PC-9 (cell line): ENCODE data around the gene FCHO2. TPM values are rescaled to one million over a fixed set of nuclear protein-coding genes. Genes with fewer than 3 reads are reported as not detected.

Experiments
- BruUV-seq: library from RNA; stranded (reverse); fragments of 400-500 nt; replicated peaks from 2 replicates; lab custom pipeline; 2021; lab: Mats Ljungman, UMichigan
- CTCF ChIA-PET: fragments of 300-600 bp; sonication (Branson Sonifier 250); formaldehyde crosslinking; loops from one replicate; lab custom pipeline; 2022; ENCODE audit warnings: antibody characterized with exemption; lab: Charles Lee
- POLR2A ChIA-PET: fragments of 300-600 bp; sonication (Branson Sonifier 250); formaldehyde crosslinking; loops from one replicate; lab custom pipeline; 2022; ENCODE audit warnings: antibody characterized with exemption; ENCODE audit not compliant: unreplicated experiment; lab: Charles Lee
- DNase-seq, 2 experiments: peaks; one replicate each; pipeline versions ENCODE4 v3.0.0 to v3.0.0-alpha.2; 2015 to 2022; ENCODE audit warnings: mixed read lengths in 1 of 2
- H2AFZ ChIP-seq: fragments of 200-600 bp; sonication (generic); 2 replicates; pipeline ENCODE4 v1.8.1; 2017; ENCODE audit warnings: antibody characterized with exemption
- H3F3A ChIP-seq: fragments of 200-600 bp; sonication (generic); 2 replicates; pipeline ENCODE4 v1.8.1; 2017; ENCODE audit warnings: antibody characterized with exemption, mild to moderate bottlenecking, low read depth; ENCODE audit not compliant: insufficient read depth
- H3K27ac ChIP-seq: fragments of 200-600 bp; sonication (generic); 2 replicates; pipeline ENCODE4 v1.6.1; 2016; ENCODE audit warnings: mixed run types
- H3K27me3 ChIP-seq: fragments of 200-600 bp; sonication (generic); 2 replicates; pipeline ENCODE4 v1.6.1; 2016; ENCODE audit warnings: low read depth, mixed run types; ENCODE audit not compliant: insufficient read depth
- H3K36me3 ChIP-seq: fragments of 200-600 bp; sonication (generic); 2 replicates; pipeline ENCODE4 v1.6.1; 2016; ENCODE audit warnings: low read depth, mixed run types
- H3K4me1 ChIP-seq: fragments of 200-600 bp; sonication (generic); replicated peaks from 2 replicates; pipeline ENCODE4 v1.6.1; 2016; ENCODE audit warnings: mixed run types; ENCODE audit not compliant: insufficient read depth
- H3K4me2 ChIP-seq: fragments of 200-600 bp; sonication (generic); 2 replicates; pipeline ENCODE4 v1.6.1; 2017; ENCODE audit warnings: mixed run types
- H3K4me3 ChIP-seq: fragments of 200-600 bp; sonication (generic); 2 replicates; pipeline ENCODE4 v1.6.1; 2016; ENCODE audit warnings: mixed run types
- H3K79me2 ChIP-seq: fragments of 200-600 bp; sonication (generic); 2 replicates; pipeline ENCODE4 v1.6.1; 2017; ENCODE audit warnings: low read depth, mixed run types
- H3K9me2 ChIP-seq: fragments of 200-600 bp; sonication (generic); 2 replicates; pipeline ENCODE4 v1.8.1; 2017; ENCODE audit warnings: mild to moderate bottlenecking; ENCODE audit not compliant: insufficient read depth
- H3K9me3 ChIP-seq: fragments of 200-600 bp; sonication (generic); 2 replicates; pipeline ENCODE4 v1.8.1; 2016; ENCODE audit warnings: low read depth; ENCODE audit not compliant: insufficient read depth
- H4K20me1 ChIP-seq: fragments of 200-600 bp; sonication (generic); 2 replicates; pipeline ENCODE4 v1.8.1; 2017; ENCODE audit not compliant: insufficient read depth
- EZH2 ChIP-seq: fragments of 200-600 bp; sonication (generic); IDR thresholded peaks from 2 replicates; pipeline ENCODE4 v1.8.0; 2017; ENCODE audit warnings: antibody characterized with exemption, low read depth
- intact Hi-C: fragments of 100-400 bp; cut with micrococcal nuclease; formaldehyde crosslinking; loops from one replicate; pipeline ENCODE4 v1.10.0; 2022; ENCODE audit not compliant: unreplicated experiment
- total RNA-seq: library from RNA; stranded (reverse); gene quantifications from 2 replicates; pipeline ENCODE4 v1.2.3, GENCODE V29; 2021
- TF ChIP-seq, protein P1 (sequence below): fragments of 200-600 bp; sonication (generic); conservative IDR thresholded peaks from 2 replicates; pipeline ENCODE4 v1.6.1; 2017; ENCODE audit warnings: mixed run types, antibody characterized with exemption, mild to moderate bottlenecking, moderate library complexity

FCHO2 gene
- total RNA-seq, 1 experiment from 2014 or later, result 26.1 TPM

DNA sequence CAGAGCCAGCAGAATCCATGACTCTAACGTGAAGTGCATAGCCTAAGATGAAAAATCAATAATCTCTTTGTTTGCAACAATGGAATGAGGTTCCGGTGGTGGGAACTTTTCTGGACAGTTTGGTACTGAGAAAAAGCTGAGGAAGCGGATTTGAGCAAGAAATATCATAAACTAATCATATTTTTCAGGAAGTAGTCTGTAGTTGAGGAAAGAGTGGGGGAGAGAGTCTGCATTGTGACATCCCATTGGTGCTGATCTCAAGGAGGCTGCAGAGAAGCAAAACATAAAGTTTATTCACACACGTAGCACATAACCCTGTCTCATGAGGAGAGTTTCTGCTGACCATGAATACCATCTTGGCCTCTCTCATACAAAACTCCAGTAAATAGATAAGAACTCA, 15.8 kb upstream of the FCHO2 start:
- Histone ChIP-seq H3K4me1 (no peaks in the 10 kb centered on the region), H3K9me3 (0 out of 2 replicates have a peak, but pooled peaks cover 4% of the 10 kb centered on the region), H3K79me2 (no peaks in the 10 kb centered on the region), H3K36me3 (no peaks in the 10 kb centered on the region), H4K20me1 (no peaks in the 10 kb centered on the region), H3F3A (no peaks in the 10 kb centered on the region), H3K9me2 (no peaks in the 10 kb centered on the region), H3K4me2 (no peak overlapping the region), H2AFZ (no peak overlapping the region), H3K27me3 (no peaks in the 10 kb centered on the region), H3K4me3 (no peak overlapping the region), H3K27ac (no peak overlapping the region)
- intact Hi-C loops, result no loop called here
- BruUV-seq, result no TSS peak
- no peak for DNase-seq
- POLR2A ChIA-PET, result no interaction called here
- CTCF ChIA-PET, result no interaction called here
- no peak for TF ChIP-seq EZH2
- TF ChIP-seq, protein P1, sequence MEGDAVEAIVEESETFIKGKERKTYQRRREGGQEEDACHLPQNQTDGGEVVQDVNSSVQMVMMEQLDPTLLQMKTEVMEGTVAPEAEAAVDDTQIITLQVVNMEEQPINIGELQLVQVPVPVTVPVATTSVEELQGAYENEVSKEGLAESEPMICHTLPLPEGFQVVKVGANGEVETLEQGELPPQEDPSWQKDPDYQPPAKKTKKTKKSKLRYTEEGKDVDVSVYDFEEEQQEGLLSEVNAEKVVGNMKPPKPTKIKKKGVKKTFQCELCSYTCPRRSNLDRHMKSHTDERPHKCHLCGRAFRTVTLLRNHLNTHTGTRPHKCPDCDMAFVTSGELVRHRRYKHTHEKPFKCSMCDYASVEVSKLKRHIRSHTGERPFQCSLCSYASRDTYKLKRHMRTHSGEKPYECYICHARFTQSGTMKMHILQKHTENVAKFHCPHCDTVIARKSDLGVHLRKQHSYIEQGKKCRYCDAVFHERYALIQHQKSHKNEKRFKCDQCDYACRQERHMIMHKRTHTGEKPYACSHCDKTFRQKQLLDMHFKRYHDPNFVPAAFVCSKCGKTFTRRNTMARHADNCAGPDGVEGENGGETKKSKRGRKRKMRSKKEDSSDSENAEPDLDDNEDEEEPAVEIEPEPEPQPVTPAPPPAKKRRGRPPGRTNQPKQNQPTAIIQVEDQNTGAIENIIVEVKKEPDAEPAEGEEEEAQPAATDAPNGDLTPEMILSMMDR, result no peak

DNA sequence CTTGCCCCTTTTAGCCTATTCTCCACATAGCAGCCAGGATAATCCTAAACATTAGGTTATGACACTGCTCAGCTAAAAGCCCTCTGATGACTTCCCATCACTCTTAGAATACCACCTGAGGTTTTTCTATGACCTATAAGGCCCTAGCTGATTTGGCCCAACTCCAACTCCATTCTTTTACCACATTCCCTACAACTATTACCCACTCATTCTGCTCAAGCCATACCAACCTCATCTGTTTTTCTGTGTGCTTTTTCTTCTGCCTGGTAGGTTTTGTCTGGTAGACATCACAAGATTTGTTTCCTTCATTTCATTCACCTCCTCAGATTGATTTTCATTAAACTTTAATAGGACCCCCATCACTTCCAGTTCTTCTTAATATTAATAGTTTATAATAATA, 12.5 kb upstream of the FCHO2 start:
- Histone ChIP-seq H3K27me3 (no peaks in the 10 kb centered on the region), H3K9me3 (0 out of 2 replicates have a peak, but pooled peaks cover 4% of the 10 kb centered on the region), H2AFZ (no peak overlapping the region), H3K27ac (no peak overlapping the region), H4K20me1 (no peaks in the 10 kb centered on the region), H3K9me2 (no peaks in the 10 kb centered on the region), H3K4me1 (no peaks in the 10 kb centered on the region), H3K79me2 (no peaks in the 10 kb centered on the region), H3K4me3 (no peak overlapping the region), H3K4me2 (no peak overlapping the region), H3K36me3 (no peaks in the 10 kb centered on the region), H3F3A (no peaks in the 10 kb centered on the region)
- intact Hi-C loops, result no loop called here
- no TSS peak for BruUV-seq
- ChIA-PET CTCF (no interaction called here), POLR2A (no interaction called here)
- DNase-seq, result no peak
- TF ChIP-seq EZH2, result no peak
- TF ChIP-seq, protein P1, result no peak

DNA sequence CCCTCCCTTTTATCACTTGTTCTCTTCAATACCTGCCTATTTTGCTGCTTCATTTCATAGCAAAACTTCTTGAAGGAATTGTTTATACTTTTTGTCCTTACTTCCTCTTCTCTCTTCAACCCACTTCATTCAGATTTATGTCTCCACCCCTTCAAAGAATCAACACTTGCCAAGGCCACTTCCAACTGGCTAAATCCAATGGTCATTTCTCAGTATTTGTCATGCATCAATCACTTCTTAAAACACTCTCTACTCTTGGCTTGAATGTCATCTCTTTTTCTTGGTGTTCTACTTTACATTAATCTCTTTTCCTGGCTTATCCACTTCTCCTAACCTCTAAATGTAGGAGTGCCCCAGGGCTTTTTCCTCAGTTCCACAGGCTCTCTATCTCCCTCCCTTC, 8.3 kb upstream of the FCHO2 start:
- POLR2A ChIA-PET, result no interaction called here

More for the DNA sequence above, 8.3 kb upstream of the FCHO2 start:
- intact Hi-C loops, result no loop called here
- no peaks in the 10 kb centered on the region for H3K79me2 ChIP-seq
- TF ChIP-seq, protein P1, result no peak
- TF ChIP-seq EZH2, result no peak
- BruUV-seq, result no TSS peak
- H3K9me2 ChIP-seq, result no peaks in the 10 kb centered on the region
- H2AFZ ChIP-seq, result no peak overlapping the region
- H4K20me1 ChIP-seq, result no peaks in the 10 kb centered on the region
- DNase-seq, result no peak
- peaks cover 19% of the 10 kb centered on the region for H3K4me1 ChIP-seq
- no peaks in the 10 kb centered on the region for H3K27me3 ChIP-seq
- no peak overlapping the region for H3K4me2 ChIP-seq
- no peak overlapping the region for H3K27ac ChIP-seq
- H3F3A ChIP-seq, result peaks cover 19% of the 10 kb centered on the region
- H3K4me3 ChIP-seq, result no peak overlapping the region
- H3K9me3 ChIP-seq, result no peaks in the 10 kb centered on the region; the same call in 1 of the 2 replicates
- no peaks in the 10 kb centered on the region for H3K36me3 ChIP-seq
- CTCF ChIA-PET, result no interaction called here
